ENCODE data around the gene SLC25A21.
A peak's percentile ranks its signal among the peaks of the same experiment; 100 is the strongest.

SLC25A21 gene

DNA sequence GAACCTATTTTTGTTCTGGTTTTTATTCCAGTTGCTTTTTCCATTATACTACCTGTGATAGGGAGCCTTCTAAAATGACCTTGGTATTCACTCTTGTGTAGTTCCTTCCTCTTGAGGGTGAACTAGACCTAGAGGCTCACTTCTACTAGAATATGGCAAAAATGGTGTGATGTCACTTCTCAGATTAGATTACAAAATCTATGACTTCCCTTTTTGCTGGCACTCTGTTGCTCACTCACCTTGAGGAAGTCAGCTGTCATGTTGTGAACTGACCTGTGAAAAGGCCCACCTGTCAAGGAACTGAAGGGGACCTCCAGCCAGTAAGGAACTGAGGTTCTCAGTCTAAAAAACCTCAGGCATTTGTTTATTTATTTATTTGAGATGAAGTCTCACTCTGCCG, 31.0 kb upstream of the SLC25A21 start:
- no peak for TF ChIP-seq CTCF (IDR thresholded peaks at IDR 0.05; ENCODE audit: low read depth, low read length, missing control alignments)
- no peak overlapping the region for H3K4me3 ChIP-seq (ENCODE audit: low read depth, low read length)
- in situ Hi-C loops (cut with HindIII; ENCODE audit: low sequenced_read_pairs), result no loop called here
- no peak for DNase-seq (ENCODE audit: low read depth)

- in situ Hi-C loops (cut with HindIII; ENCODE audit: low sequenced_read_pairs), result no loop called here
- H3K4me3 ChIP-seq (ENCODE audit: low read depth, low read length), result no peak overlapping the region
- no peak for DNase-seq (ENCODE audit: low read depth)
- no peak for TF ChIP-seq CTCF (IDR thresholded peaks at IDR 0.05; ENCODE audit: low read depth, low read length, missing control alignments)
These were observed 30.4 kb upstream of the SLC25A21 start for GRCh38 chr14:37202812-37203211.

GRCh38 chr14:37202265-37202664, 29.9 kb upstream of the SLC25A21 start:
- H3K4me3 ChIP-seq (ENCODE audit: low read depth, low read length), result no peak overlapping the region
- in situ Hi-C loops (cut with HindIII; ENCODE audit: low sequenced_read_pairs), result no loop called here
- no peak for TF ChIP-seq CTCF (IDR thresholded peaks at IDR 0.05; ENCODE audit: low read depth, low read length, missing control alignments)
- peak; percentile 11 for DNase-seq (ENCODE audit: low read depth)

- in situ Hi-C loops (cut with HindIII; ENCODE audit: low sequenced_read_pairs), result no loop called here
- no peak for TF ChIP-seq CTCF (IDR thresholded peaks at IDR 0.05; ENCODE audit: low read depth, low read length, missing control alignments)
These were observed 29.3 kb upstream of the SLC25A21 start for GRCh38 chr14:37201724-37202123.

GRCh38 chr14:37198907-37199306, 26.5 kb upstream of the SLC25A21 start:
- DNase-seq (ENCODE audit: low read depth), result no peak
- TF ChIP-seq CTCF (IDR thresholded peaks at IDR 0.05; ENCODE audit: low read depth, low read length, missing control alignments), result no peak
- in situ Hi-C loops (cut with HindIII; ENCODE audit: low sequenced_read_pairs), result no loop called here
- no peak overlapping the region for H3K4me3 ChIP-seq (ENCODE audit: low read depth, low read length)

More at GRCh38 chr14:37201724-37202123, 29.3 kb upstream of the SLC25A21 start:
- no peak overlapping the region for H3K4me3 ChIP-seq (ENCODE audit: low read depth, low read length)
- DNase-seq (ENCODE audit: low read depth), result no peak

DNA sequence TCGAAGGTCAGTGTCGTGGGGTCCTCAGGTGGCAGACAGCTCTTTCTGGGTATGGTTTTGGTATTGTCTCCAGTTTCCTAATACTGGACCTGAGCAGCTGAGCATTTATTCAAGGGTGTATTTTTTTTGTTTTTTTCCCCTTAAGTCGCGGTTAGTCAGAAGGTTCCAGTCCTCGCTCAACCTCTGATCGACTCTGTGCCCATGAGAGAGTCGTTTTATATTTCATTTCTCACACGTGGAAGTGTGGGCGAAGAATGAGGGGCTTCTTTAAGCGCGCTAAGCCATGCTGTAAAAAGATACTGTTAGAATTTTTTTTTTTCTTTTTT, 25.8 kb upstream of the SLC25A21 start:
- DNase-seq (ENCODE audit: low read depth), result no peak
- TF ChIP-seq CTCF (IDR thresholded peaks at IDR 0.05; ENCODE audit: low read depth, low read length, missing control alignments), result no peak
- in situ Hi-C loops (cut with HindIII; ENCODE audit: low sequenced_read_pairs), result no loop called here
- peak overlapping the region; percentile 73 for H3K4me3 ChIP-seq (ENCODE audit: low read depth, low read length)

Data from astrocyte of the cerebellum (primary cell).